Gastrocnemius medialis (tissue), 4 donors: Measurements from ENCODE around the gene STRADA. TPM values are rescaled to one million over a fixed set of nuclear protein-coding genes. Genes with fewer than 3 reads are reported as not detected.

Source experiments
- ATAC-seq, 2 donors: fragments of 150-250 bp; one replicate each; pipeline ENCODE4 v1.9.1; 2016
- DNase-seq, 2 donors: peaks; one replicate each; pipeline ENCODE4 v3.0.0-alpha.2; 2019
- H3K27ac ChIP-seq, 4 donors: fragments of 200-600 bp; sonication (generic); 1 replicate in 1 of 4; 2 replicates in 3 of 4; pipeline ENCODE4 v1.5.1; 2016 to 2018; ENCODE audit warnings: mild to moderate bottlenecking in 2 of 4, moderate library complexity in 1 of 4
- H3K27me3 ChIP-seq, 3 donors: fragments of 200-600 bp; sonication (generic) in 2 of 3; 1 replicate in 1 of 3; 2 replicates in 2 of 3; pipeline versions ENCODE4 v1.5.1 to v1.6.0; 2016 to 2019; ENCODE audit warnings: mild to moderate bottlenecking in 1 of 3, moderate library complexity in 1 of 3
- H3K36me3 ChIP-seq, 2 donors: fragments of 200-600 bp; sonication (generic) in 1 of 2; one replicate each; pipeline ENCODE4 v1.5.1; 2017 to 2018
- H3K4me1 ChIP-seq, 2 donors: fragments of 200-600 bp; sonication (generic) in 1 of 2; one replicate each; pipeline ENCODE4 v1.5.1; 2016 to 2017; ENCODE audit warnings: mild to moderate bottlenecking in 2 of 2
- H3K4me3 ChIP-seq, 4 donors: fragments of 200-600 bp; sonication (generic) in 3 of 4; 1 replicate in 1 of 4; 2 replicates in 3 of 4; pipeline ENCODE4 v1.5.1; 2016 to 2019; ENCODE audit warnings: mild to moderate bottlenecking in 2 of 4
- H3K9me3 ChIP-seq, 3 donors: fragments of 200-600 bp; sonication (generic) in 2 of 3; 1 replicate in 1 of 3; 2 replicates in 2 of 3; pipeline ENCODE4 v1.5.1; 2016 to 2019
- POLR2A ChIP-seq, 2 donors: fragments of 450-650 bp; IDR thresholded peaks; one replicate each; pipeline ENCODE4 v1.6.1; 2017; ENCODE audit warnings: antibody characterized with exemption in 2 of 2, mild to moderate bottlenecking in 2 of 2, moderate library complexity in 2 of 2
- in situ Hi-C, 4 donors: fragments of 200-750 bp; cut with MboI; loops; one replicate each; pipeline versions ENCODE4 v1.15.0 to v1.8.0; 2017; ENCODE audit warnings: low sequenced_read_pairs in 4 of 4
- intact Hi-C: fragments of 100-400 bp; cut with DNase I; formaldehyde crosslinking; loops from one replicate; pipeline ENCODE4 v1.15.1; 2023; ENCODE audit warnings: low total_unique reads
- total RNA-seq, 4 donors: library from RNA; depleted of rRNA; stranded (reverse); fragments of >200 nt; gene quantifications; one replicate each; pipeline versions ENCODE4 v1.1.0 to v1.2.3, GENCODE V29; 2016
- TF ChIP-seq, protein P1 (sequence below), 5 experiments: fragments of 450-650 bp in 3 of 5; fragments of 200-600 bp in 2 of 5; sonication (generic) in 2 of 5; IDR thresholded peaks in 4 of 5; conservative IDR thresholded peaks in 1 of 5; 1 replicate in 4 of 5; 2 replicates in 1 of 5; pipeline ENCODE4 v1.5.1; 2016 to 2019; ENCODE audit warnings: antibody characterized with exemption in 5 of 5, mild to moderate bottlenecking in 3 of 5, moderate library complexity in 3 of 5

Gene STRADA
- total RNA-seq, 4 donors from 2014 or later = 7.5 to 15.0 (median 8.6) TPM

- intact Hi-C loops (no loop called here), in situ Hi-C loops (loop anchor here in 1 of 4 donors (25.0 kb wide), 1 partner anchor 277 kb away; the partner anchor contains the start of gene CYB561)
- no peaks in the 10 kb centered on the region for H3K27me3 ChIP-seq
- peaks cover 0 to 38% of the 10 kb centered on the region in 2 donors for H3K36me3 ChIP-seq
- H3K4me1 ChIP-seq = peaks cover 6 to 8% of the 10 kb centered on the region in 2 donors
- H3K9me3 ChIP-seq = no peaks in the 10 kb centered on the region
- TF ChIP-seq, protein P1, sequence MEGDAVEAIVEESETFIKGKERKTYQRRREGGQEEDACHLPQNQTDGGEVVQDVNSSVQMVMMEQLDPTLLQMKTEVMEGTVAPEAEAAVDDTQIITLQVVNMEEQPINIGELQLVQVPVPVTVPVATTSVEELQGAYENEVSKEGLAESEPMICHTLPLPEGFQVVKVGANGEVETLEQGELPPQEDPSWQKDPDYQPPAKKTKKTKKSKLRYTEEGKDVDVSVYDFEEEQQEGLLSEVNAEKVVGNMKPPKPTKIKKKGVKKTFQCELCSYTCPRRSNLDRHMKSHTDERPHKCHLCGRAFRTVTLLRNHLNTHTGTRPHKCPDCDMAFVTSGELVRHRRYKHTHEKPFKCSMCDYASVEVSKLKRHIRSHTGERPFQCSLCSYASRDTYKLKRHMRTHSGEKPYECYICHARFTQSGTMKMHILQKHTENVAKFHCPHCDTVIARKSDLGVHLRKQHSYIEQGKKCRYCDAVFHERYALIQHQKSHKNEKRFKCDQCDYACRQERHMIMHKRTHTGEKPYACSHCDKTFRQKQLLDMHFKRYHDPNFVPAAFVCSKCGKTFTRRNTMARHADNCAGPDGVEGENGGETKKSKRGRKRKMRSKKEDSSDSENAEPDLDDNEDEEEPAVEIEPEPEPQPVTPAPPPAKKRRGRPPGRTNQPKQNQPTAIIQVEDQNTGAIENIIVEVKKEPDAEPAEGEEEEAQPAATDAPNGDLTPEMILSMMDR (IDR thresholded peaks at IDR 0.05 in 4 of 5, conservative IDR thresholded peaks at IDR 0.05 in 1 of 5) = no peak
- no peak for TF ChIP-seq POLR2A (IDR thresholded peaks at IDR 0.05)
- peak; percentile 96 to 99 for ATAC-seq
- H3K27ac ChIP-seq = peak overlapping the region; percentile 3 to 68 (median 44)
- H3K4me3 ChIP-seq = no peak overlapping the region
- DNase-seq = peak; percentile 42 to 73
Observed at GRCh38 chr17:63714550-63715277, 26.9 kb downstream of the STRADA start.

DNA sequence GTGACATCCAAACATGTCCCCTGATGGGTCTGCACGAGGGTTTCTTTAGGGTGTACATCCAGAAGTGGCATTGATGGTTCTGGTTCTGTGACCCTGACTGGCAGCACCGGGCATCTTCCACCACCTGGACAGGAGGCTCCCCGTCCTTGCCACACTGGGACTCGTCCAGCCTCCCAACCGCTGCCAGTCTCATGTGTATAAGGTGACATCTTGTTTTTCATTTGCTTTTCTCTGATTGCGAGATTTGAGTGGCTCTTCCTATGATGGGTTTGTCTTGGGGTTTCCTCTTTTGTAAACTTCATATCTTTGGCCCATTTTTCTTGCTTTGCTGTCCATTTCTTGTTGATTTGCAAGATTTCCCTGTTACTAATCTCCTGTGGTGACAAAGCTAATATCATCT is 32.5 kb downstream of the STRADA start:
- Histone ChIP-seq H3K36me3 (peaks cover 0 to 83% of the 10 kb centered on the region in 2 donors), H3K27me3 (no peaks in the 10 kb centered on the region), H3K27ac (no peak overlapping the region), H3K4me1 (no peaks in the 10 kb centered on the region), H3K9me3 (no peaks in the 10 kb centered on the region), H3K4me3 (no peak overlapping the region)
- TF ChIP-seq POLR2A (IDR thresholded peaks at IDR 0.05) = no peak
- TF ChIP-seq, protein P1 (IDR thresholded peaks at IDR 0.05 in 4 of 5, conservative IDR thresholded peaks at IDR 0.05 in 1 of 5) = no peak
- in situ Hi-C loops = loop anchor here in 1 of 4 donors (25.0 kb wide), 1 partner anchor 272 kb away; the partner anchor contains the start of gene CYB561
- intact Hi-C loops = no loop called here
- ATAC-seq = no peak
- DNase-seq = no peak

GRCh38 chr17:63707151-63707550 is 34.4 kb downstream of the STRADA start:
- Histone ChIP-seq H3K27me3 (no peaks in the 10 kb centered on the region), H3K27ac (no peak overlapping the region), H3K9me3 (no peaks in the 10 kb centered on the region), H3K4me3 (no peak overlapping the region), H3K36me3 (peaks cover 0 to 84% of the 10 kb centered on the region in 2 donors), H3K4me1 (no peaks in the 10 kb centered on the region)
- ATAC-seq (no peak), DNase-seq (no peak)
- intact Hi-C loops = no loop called here
- in situ Hi-C loops = loop anchor here in 1 of 4 donors (25.0 kb wide), 1 partner anchor 270 kb away; the partner anchor contains the start of gene CYB561
- no peak for TF ChIP-seq POLR2A (IDR thresholded peaks at IDR 0.05)
- TF ChIP-seq, protein P1 (IDR thresholded peaks at IDR 0.05 in 4 of 5, conservative IDR thresholded peaks at IDR 0.05 in 1 of 5) = no peak

DNA sequence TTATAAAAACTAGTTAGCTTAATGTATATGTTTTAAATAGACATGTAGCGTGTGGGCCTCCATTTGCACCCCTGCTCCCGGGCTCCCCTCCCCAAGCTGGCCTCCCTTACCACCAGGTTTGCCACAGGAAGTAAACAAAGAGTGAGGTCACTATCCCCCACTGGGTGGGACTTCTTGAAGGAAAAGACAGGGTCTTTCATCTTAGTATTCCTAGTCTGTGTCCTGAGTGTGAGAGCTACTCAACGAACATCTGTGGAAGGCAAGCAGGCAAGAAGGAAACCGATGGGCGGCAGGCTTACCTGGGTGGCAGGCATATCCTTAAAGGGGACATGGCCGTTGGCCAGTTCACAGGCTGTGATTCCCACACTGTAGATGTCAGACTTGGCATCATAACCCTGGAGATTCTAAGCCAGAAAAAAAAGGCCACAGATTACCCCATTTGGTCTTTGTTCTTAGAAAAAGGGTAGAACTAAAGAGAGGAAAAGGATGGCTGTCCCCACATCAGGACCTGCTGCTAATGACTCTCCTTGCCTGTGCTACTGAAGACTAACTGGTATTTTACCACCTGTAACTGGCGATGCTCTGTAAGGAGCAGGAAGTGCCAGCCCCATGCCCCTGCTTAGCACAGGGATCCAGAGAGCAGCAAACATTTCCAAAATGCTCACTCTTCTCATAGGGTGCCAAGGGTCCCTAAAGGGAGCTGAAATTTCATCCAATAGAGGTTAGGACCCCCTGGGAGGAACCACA is 35.1 kb downstream of the STRADA start:
- DNase-seq (no peak), ATAC-seq (no peak)
- no peak overlapping the region for H3K4me3 ChIP-seq
- TF ChIP-seq, protein P1 (IDR thresholded peaks at IDR 0.05 in 4 of 5, conservative IDR thresholded peaks at IDR 0.05 in 1 of 5) = no peak
- TF ChIP-seq POLR2A (IDR thresholded peaks at IDR 0.05) = no peak
- H3K27me3 ChIP-seq = peaks cover 0 to 2% (median 0%) of the 10 kb centered on the region in 3 donors
- intact Hi-C loops (no loop called here), in situ Hi-C loops (loop anchor here in 1 of 4 donors (25.0 kb wide), 1 partner anchor 269 kb away; the partner anchor contains the start of gene CYB561)
- peaks cover 1% of the 10 kb centered on the region in 2 donors for H3K4me1 ChIP-seq
- H3K9me3 ChIP-seq = no peaks in the 10 kb centered on the region
- peaks cover 0 to 77% of the 10 kb centered on the region in 2 donors for H3K36me3 ChIP-seq
- no peak overlapping the region for H3K27ac ChIP-seq
